Sciatic nerve (tissue), 2 donors: ENCODE measurements around the gene B4GALT5. TPM values are rescaled to one million over a fixed set of nuclear protein-coding genes. Genes with fewer than 3 reads are reported as not detected.

Experiments used
- ATAC-seq: fragments of 200-7000 bp; cut with Tn5 transposase; one replicate; pipeline ENCODE4 v1.9.1; 2020; ENCODE audit warnings: mild to moderate bottlenecking, moderate library complexity
- DNase-seq: peaks from one replicate; pipeline ENCODE4 v3.0.0-alpha.2; 2020; ENCODE audit warnings: low spot score
- intact Hi-C: fragments of 100-400 bp; cut with DNase I; formaldehyde crosslinking; loops from one replicate; pipeline ENCODE4 v1.14.2; 2022
- total RNA-seq: library from RNA; stranded (reverse); fragmentation: NEBNext Ultra II Directional; extraction: Animal tissue kit (Norgen Biotek cat#: 25700); gene quantifications from one replicate; pipeline ENCODE4 v1.2.1, GENCODE V29; 2021
- donor health status: DM: no; HTN: no; CAD: no.
- donor health status: DM: no; HTN: no; CAD: no.

Gene B4GALT5
- total RNA-seq, 1 donor from 2014 or later, result 36.0 TPM

DNA sequence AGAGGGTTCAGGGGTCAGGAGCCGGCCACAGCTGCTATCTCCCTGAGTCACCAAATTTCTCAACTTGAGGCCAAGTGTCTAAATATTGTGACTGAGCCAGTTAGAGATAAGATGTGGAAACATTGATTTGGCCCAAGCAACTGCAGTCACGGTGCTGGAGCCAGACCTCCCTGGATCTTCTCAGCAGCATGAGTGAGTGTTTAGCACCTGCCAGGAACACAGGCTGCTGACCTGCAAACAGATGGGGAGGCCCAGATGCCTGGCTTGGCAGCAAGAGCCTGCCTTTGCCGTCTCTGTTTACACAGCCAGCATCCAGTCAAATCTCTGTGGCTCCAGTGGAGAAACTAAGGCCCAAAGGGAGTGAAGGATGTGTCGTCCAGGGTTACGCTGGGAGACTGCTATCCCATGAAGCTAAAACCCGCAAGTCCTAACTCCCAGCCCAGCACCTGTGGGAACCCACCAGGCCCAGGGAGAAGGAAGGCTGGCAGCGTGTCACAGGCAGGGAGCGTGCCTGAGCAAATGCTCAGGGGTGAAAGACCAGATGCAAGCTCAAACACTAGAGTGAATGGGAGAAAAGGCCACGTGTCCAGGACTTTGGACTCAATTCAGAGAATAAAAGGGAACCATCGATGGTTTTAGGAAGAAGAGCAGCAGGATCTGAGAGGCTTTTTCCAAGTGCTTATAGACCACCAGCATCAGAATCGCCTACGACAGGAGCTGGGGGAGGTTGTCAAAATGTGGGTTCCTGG lies 129.8 kb downstream of the B4GALT5 start:
- ATAC-seq (peak; percentile 90), DNase-seq (peak; percentile 79)
- intact Hi-C loops, result no loop called here

DNA sequence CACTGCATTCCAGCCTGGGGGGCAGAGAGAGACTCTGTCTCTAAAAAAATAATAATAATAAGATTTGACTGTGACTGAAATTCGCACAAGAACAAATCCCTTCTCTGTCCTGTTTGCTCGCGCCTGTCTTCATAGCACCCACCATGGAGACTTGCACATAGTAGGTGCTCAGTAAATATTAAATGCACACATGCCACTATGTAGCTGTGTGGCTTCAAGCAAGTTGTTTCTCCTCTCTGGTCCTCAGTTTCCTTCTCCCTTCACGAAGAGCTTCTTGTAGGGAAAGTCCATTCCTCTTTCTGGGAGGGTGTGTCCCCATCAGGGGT lies 130.4 kb downstream of the B4GALT5 start:
- DNase-seq (no peak), ATAC-seq (no peak)
- intact Hi-C loops, result no loop called here

Other genes with a start within 250 kb of the B4GALT5 start
- 4.9 TPM for gene KCNB1, start 231.2 kb downstream of the B4GALT5 start, total RNA-seq
- gene PTGIS, start 145.7 kb downstream of the B4GALT5 start, total RNA-seq, result 89.7 TPM
- 14.4 TPM for gene SLC9A8, start 99.0 kb upstream of the B4GALT5 start, total RNA-seq
- gene SPATA2, start 201.7 kb upstream of the B4GALT5 start, total RNA-seq, result 8.2 TPM
- gene RNF114, start 222.5 kb upstream of the B4GALT5 start, total RNA-seq, result 80.5 TPM